ENCODE measurements around the gene NUB1.

- TF ChIP-seq GATA1 (IDR thresholded peaks at IDR 0.05; ENCODE audit: low read depth, low read length) (no peak), POLR2A (IDR thresholded peaks at IDR 0.05; ENCODE audit: low read length) (no peak)
Measured at GRCh38 chr7:151409667-151410404, 68.2 kb downstream of the NUB1 start, which contains the start of gene WDR86.
